HL-60 (cell line): ENCODE measurements around the gene CHST14.

ENCODE experiments used
- DNase-seq, 2 experiments: peaks; one replicate each; pipeline ENCODE4 v3.0.0-alpha.2; 2010 to 2020; ENCODE audit warnings: low read depth in 1 of 2, low spot score in 1 of 2
- H3K27ac ChIP-seq: fragments of 250-450 bp; sonication (Bioruptor Pico); replicated peaks from 2 replicates; pipeline ENCODE4 v1.5.1; 2020; ENCODE audit warnings: mild to moderate bottlenecking, moderate library complexity
- H3K27me3 ChIP-seq: fragments of 250-450 bp; sonication (Bioruptor Pico); 2 replicates; pipeline ENCODE4 v1.5.1; 2021; ENCODE audit warnings: mild to moderate bottlenecking, moderate library complexity; ENCODE audit not compliant: insufficient read depth, poor library complexity, severe bottlenecking
- H3K4me3 ChIP-seq: replicated peaks from 2 replicates; pipeline ENCODE4 v1.5.1; 2011; ENCODE audit warnings: mild to moderate bottlenecking, control low read depth, low read length; ENCODE audit not compliant: insufficient read depth
- GABPA ChIP-seq: IDR thresholded peaks from 2 replicates; pipeline ENCODE4 v1.6.1; 2012; ENCODE audit warnings: low read depth
- POLR2AphosphoS5 ChIP-seq: IDR thresholded peaks from 2 replicates; pipeline ENCODE4 v1.6.1; 2012; ENCODE audit warnings: low read depth
- SPI1 ChIP-seq: IDR thresholded peaks from 2 replicates; pipeline ENCODE4 v1.6.1; 2012; ENCODE audit warnings: low read depth, mild to moderate bottlenecking, borderline replicate concordance
- TF ChIP-seq, protein P1 (sequence below): IDR thresholded peaks from 2 replicates; pipeline ENCODE4 v1.6.1; 2012; ENCODE audit warnings: low read depth; ENCODE audit not compliant: insufficient replicate concordance
- TF ChIP-seq, protein P2 (sequence below): IDR thresholded peaks from one replicate; pipeline ENCODE4 v1.5.1; 2011; ENCODE audit warnings: low read length, control low read depth, inconsistent platforms; ENCODE audit not compliant: insufficient read depth

CHST14 gene

GRCh38 chr15:40439960-40440742, 30.6 kb upstream of the CHST14 start:
- Histone ChIP-seq H3K27ac (peak overlapping the region; percentile 15; the same call in 1 of the 2 replicates), H3K27me3 (peaks cover 24% of the 10 kb centered on the region), H3K4me3 (peak overlapping the region; percentile 57)
- TF ChIP-seq POLR2AphosphoS5: no peak
- TF ChIP-seq, protein P1, sequence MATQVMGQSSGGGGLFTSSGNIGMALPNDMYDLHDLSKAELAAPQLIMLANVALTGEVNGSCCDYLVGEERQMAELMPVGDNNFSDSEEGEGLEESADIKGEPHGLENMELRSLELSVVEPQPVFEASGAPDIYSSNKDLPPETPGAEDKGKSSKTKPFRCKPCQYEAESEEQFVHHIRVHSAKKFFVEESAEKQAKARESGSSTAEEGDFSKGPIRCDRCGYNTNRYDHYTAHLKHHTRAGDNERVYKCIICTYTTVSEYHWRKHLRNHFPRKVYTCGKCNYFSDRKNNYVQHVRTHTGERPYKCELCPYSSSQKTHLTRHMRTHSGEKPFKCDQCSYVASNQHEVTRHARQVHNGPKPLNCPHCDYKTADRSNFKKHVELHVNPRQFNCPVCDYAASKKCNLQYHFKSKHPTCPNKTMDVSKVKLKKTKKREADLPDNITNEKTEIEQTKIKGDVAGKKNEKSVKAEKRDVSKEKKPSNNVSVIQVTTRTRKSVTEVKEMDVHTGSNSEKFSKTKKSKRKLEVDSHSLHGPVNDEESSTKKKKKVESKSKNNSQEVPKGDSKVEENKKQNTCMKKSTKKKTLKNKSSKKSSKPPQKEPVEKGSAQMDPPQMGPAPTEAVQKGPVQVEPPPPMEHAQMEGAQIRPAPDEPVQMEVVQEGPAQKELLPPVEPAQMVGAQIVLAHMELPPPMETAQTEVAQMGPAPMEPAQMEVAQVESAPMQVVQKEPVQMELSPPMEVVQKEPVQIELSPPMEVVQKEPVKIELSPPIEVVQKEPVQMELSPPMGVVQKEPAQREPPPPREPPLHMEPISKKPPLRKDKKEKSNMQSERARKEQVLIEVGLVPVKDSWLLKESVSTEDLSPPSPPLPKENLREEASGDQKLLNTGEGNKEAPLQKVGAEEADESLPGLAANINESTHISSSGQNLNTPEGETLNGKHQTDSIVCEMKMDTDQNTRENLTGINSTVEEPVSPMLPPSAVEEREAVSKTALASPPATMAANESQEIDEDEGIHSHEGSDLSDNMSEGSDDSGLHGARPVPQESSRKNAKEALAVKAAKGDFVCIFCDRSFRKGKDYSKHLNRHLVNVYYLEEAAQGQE: no peak
- no peak for TF ChIP-seq GABPA
- no peak for TF ChIP-seq SPI1
- TF ChIP-seq, protein P2, sequence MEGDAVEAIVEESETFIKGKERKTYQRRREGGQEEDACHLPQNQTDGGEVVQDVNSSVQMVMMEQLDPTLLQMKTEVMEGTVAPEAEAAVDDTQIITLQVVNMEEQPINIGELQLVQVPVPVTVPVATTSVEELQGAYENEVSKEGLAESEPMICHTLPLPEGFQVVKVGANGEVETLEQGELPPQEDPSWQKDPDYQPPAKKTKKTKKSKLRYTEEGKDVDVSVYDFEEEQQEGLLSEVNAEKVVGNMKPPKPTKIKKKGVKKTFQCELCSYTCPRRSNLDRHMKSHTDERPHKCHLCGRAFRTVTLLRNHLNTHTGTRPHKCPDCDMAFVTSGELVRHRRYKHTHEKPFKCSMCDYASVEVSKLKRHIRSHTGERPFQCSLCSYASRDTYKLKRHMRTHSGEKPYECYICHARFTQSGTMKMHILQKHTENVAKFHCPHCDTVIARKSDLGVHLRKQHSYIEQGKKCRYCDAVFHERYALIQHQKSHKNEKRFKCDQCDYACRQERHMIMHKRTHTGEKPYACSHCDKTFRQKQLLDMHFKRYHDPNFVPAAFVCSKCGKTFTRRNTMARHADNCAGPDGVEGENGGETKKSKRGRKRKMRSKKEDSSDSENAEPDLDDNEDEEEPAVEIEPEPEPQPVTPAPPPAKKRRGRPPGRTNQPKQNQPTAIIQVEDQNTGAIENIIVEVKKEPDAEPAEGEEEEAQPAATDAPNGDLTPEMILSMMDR: no peak
- DNase-seq: peak; percentile 42 to 57

DNA sequence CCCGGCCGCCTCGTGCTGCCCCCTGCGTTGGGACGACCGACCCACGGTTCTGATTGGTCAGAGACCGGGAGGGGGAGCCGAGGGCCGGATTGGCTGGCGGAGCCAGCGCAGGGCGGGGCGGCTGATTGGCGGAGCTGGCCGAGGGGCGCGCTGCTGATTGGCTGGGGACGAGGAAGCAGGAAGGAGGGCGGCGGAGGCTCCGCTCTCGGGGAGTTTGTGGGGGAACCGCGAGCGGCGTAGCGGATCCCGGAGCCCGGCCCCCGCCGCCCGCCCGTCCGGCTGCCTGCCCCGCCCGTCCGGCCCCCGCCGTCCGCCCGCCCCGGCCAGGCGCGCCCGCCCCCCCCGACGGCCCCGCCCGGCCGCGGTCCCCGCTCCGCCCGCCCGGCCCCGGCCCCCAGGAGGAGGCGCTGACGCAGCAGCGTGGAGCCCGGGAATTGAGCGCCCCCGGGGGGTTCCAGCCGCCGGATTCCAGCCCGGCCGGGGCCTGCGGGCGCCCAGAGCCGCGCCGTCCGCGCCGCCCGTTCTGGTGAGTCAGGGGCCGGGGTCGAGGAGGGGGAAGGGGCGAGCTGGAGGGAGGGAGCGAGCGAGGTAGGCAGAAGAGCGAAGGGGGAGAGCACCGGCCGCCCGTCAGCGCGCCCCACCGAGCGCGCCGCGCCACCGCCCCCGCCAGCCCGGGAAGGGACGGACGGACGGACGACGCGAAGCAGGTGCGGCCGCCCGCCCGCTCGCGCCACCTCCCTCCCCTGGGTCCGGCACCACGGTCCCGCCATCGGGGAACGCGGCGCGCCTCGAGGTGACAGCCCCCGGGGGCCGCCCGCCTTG, 29.8 kb upstream of the CHST14 start, which contains the start of gene BAHD1:
Gene BAHD1, plus strand, starts transcription at position 211 of the 822 bp plus-strand sequence. CDS start 17,512 bp downstream, outside the sequence.
- Histone ChIP-seq H3K27ac (peak within 1 kb of the TSS; percentile 15; the same call in 1 of the 2 replicates), H3K27me3 (peaks cover 18% of the 10 kb centered on the region), H3K4me3 (peak within 1 kb of the TSS; percentile 57)
- TF ChIP-seq, protein P1: no peak
- TF ChIP-seq, protein P2: no peak
- TF ChIP-seq POLR2AphosphoS5 (no peak), SPI1 (no peak), GABPA (no peak)
- peak; percentile 93 to 98 for DNase-seq

DNA sequence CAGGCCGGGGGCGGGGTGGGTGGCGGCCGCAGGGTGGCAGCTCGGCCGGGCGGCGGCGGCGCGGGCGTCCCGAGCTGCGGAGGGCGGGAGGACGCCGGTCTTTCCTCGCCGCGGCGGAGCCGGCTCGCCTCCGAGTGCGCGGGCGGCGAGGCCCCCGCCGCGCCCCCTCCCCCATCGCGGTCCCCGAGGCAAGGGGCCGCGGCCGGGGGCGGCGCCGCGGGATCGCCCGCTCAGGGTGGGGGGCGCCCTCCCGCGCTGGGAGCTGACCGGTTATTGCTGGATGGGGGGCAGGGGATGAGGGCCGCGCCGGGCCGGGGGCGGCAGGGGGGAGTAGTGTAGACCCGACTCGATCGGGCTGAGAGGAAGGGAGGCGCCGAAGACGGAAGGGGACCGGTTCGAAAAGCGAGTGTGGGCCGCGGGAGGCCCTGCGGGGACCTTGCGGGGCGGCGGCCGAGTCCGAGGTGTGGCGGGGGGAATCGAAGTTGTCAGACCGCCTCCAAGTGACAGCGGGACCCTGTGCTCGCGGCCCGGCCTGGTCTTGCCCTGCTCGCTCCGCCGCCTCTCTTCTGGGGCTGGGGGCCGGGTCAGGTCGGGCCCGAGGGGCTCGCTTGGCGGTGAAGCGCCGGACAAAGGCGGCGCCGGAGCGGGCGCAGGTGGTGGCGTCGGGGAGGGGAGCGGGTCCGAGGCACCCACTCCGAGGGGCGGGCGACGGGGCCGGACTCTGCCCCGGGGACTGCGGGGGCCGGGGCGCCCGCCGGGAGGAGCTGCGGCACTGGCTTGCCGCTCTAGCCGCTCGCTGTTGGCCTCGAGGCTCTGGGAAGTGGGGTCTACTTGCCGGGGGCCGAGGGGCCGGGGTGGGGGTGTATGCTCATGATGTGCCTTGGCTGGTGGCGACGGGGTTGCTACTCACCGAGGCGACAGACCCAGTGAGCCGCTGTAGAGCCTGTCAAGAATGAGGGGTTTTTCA, 28.9 kb upstream of the CHST14 start:
- peaks cover 9% of the 10 kb centered on the region for H3K27me3 ChIP-seq
- no peak for DNase-seq
- TF ChIP-seq SPI1 (no peak), GABPA (no peak), POLR2AphosphoS5 (no peak)
- TF ChIP-seq, protein P1: no peak
- TF ChIP-seq, protein P2: no peak
- H3K27ac ChIP-seq: no peak overlapping the region
- H3K4me3 ChIP-seq: peak overlapping the region; percentile 56
